ENCODE data around the gene OTULINL. TPM values are rescaled to one million over a fixed set of nuclear protein-coding genes. Genes with fewer than 3 reads are reported as not detected.

OTULINL gene
- total and polyA plus RNA-seq, 2 donors from 2014 or later = 7.1 to 10.8 TPM

GRCh38 chr5:14557791-14558415 is 23.7 kb upstream of the OTULINL start:
- DNase-seq = no peak
- intact Hi-C loops (cut with DNase I) = no loop called here
- Histone ChIP-seq H3K27ac (ENCODE audit: low read depth in 2 of 2, low read length in 2 of 2) (no peak overlapping the region), H3K9me3 (ENCODE audit: control insufficient read depth in 2 of 3, insufficient read depth in 1 of 3, low read length in 3 of 3) (no peaks in the 10 kb centered on the region), H3K4me3 (ENCODE audit: low read length in 3 of 3) (no peak overlapping the region), H3K36me3 (ENCODE audit: control insufficient read depth in 2 of 3, insufficient read depth in 3 of 3, low read length in 3 of 3) (no peaks in the 10 kb centered on the region), H3K27me3 (ENCODE audit: control insufficient read depth, insufficient read depth, low read length) (no peaks in the 10 kb centered on the region), H3K4me1 (ENCODE audit: control insufficient read depth in 2 of 3, insufficient read depth in 2 of 3, low read depth in 1 of 3, low read length in 3 of 3) (peaks cover 0 to 2% (median 0%) of the 10 kb centered on the region in 3 donors), H3K9ac (ENCODE audit: low read length in 3 of 3) (no peak overlapping the region)
- no peak for TF ChIP-seq CTCF (IDR thresholded peaks at IDR 0.05; ENCODE audit: borderline replicate concordance, extremely low read depth, insufficient read depth)
- no peak for FAIRE-seq

GRCh38 chr5:14560091-14560595 is 21.4 kb upstream of the OTULINL start:
- no peak overlapping the region for H3K27ac ChIP-seq (ENCODE audit: low read depth in 2 of 2, low read length in 2 of 2)
- H3K9me3 ChIP-seq (ENCODE audit: control insufficient read depth in 2 of 3, insufficient read depth in 1 of 3, low read length in 3 of 3) = no peaks in the 10 kb centered on the region
- DNase-seq = no peak
- TF ChIP-seq CTCF (IDR thresholded peaks at IDR 0.05; ENCODE audit: borderline replicate concordance, extremely low read depth, insufficient read depth) = no peak
- H3K4me3 ChIP-seq (ENCODE audit: low read length in 3 of 3) = no peak overlapping the region
- H3K4me1 ChIP-seq (ENCODE audit: control insufficient read depth in 2 of 3, insufficient read depth in 2 of 3, low read depth in 1 of 3, low read length in 3 of 3) = peaks cover 0 to 2% (median 0%) of the 10 kb centered on the region in 3 donors
- H3K36me3 ChIP-seq (ENCODE audit: control insufficient read depth in 2 of 3, insufficient read depth in 3 of 3, low read length in 3 of 3) = no peaks in the 10 kb centered on the region
- no peak overlapping the region for H3K9ac ChIP-seq (ENCODE audit: low read length in 3 of 3)
- intact Hi-C loops (cut with DNase I) = no loop called here
- H3K27me3 ChIP-seq (ENCODE audit: control insufficient read depth, insufficient read depth, low read length) = no peaks in the 10 kb centered on the region
- no peak for FAIRE-seq

GRCh38 chr5:14561741-14562140 is 19.9 kb upstream of the OTULINL start:
- H3K9me3 ChIP-seq (ENCODE audit: control insufficient read depth in 2 of 3, insufficient read depth in 1 of 3, low read length in 3 of 3) = no peaks in the 10 kb centered on the region
- no peak overlapping the region for H3K27ac ChIP-seq (ENCODE audit: low read depth in 2 of 2, low read length in 2 of 2)
- FAIRE-seq = no peak
- TF ChIP-seq CTCF (IDR thresholded peaks at IDR 0.05; ENCODE audit: borderline replicate concordance, extremely low read depth, insufficient read depth) = no peak
- H3K27me3 ChIP-seq (ENCODE audit: control insufficient read depth, insufficient read depth, low read length) = no peaks in the 10 kb centered on the region
- DNase-seq = no peak
- H3K4me1 ChIP-seq (ENCODE audit: control insufficient read depth in 2 of 3, insufficient read depth in 2 of 3, low read depth in 1 of 3, low read length in 3 of 3) = peaks cover 0 to 2% (median 0%) of the 10 kb centered on the region in 3 donors
- no peaks in the 10 kb centered on the region for H3K36me3 ChIP-seq (ENCODE audit: control insufficient read depth in 2 of 3, insufficient read depth in 3 of 3, low read length in 3 of 3)
- no peak overlapping the region for H3K9ac ChIP-seq (ENCODE audit: low read length in 3 of 3)
- intact Hi-C loops (cut with DNase I) = no loop called here
- no peak overlapping the region for H3K4me3 ChIP-seq (ENCODE audit: low read length in 3 of 3)

Data from kidney (tissue), 14 donors.